ENCODE results near the gene TRAF3IP1. TPM values are rescaled to one million over a fixed set of nuclear protein-coding genes. Genes with fewer than 3 reads are reported as not detected.
A peak's percentile ranks its signal among the peaks of the same experiment; 100 is the strongest.

The TRAF3IP1 gene
- polyA plus RNA-seq, 3 donors: 1.2 to 1.5 (median 1.5) TPM

DNA sequence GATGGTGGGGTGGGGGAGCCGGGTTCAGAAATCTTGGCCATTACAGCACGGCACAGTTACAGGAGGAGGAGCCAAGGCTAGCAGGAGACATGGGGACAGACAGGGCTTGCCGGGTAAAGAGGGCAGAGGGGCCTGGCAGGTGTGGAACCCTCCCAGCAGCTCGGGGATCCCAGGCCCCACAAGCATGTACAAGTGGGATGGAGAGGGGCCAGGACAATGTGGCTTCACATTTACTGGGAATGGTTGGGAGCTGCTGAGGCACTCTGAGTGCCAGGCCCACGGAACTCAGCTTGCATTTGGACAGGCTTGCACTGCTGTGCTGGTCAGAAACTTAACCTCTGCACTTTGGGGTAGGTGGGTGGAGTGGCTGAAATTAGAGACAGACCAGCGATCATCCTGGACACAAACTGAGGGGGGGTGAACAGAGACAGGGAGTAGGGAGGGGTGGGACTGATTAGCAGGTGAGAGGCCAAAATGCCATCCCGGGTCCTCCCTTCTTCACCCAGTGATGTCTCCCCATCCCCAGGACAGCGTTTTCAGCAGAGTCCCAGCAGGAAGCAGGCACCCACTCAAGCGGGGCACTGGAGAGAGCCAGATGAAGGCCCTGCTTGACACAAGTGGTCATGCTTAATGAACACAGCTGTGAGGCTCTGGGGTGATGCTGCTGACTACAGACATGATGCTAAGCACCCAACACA, 41.5 kb upstream of the TRAF3IP1 start:
- H3K9me3 ChIP-seq (replicated peaks in 1 of 2; ENCODE audit: control insufficient read depth in 1 of 2, insufficient read depth in 1 of 2, low read length in 2 of 2): no peaks in the 10 kb centered on the region
- H3K79me2 ChIP-seq (ENCODE audit: insufficient read depth, low read length): peaks cover 45% of the 10 kb centered on the region
- no peak for DNase-seq
- H3K4me3 Mint-ChIP-seq: no peak overlapping the region
- no peaks in the 10 kb centered on the region for H3K27me3 Mint-ChIP-seq (ENCODE audit: low read depth in 3 of 3)
- peak overlapping the region in 1 of 7 donors; percentile 76 for H3K27ac Mint-ChIP-seq
- no peaks in the 10 kb centered on the region for H3K27me3 ChIP-seq (ENCODE audit: control insufficient read depth in 2 of 2, insufficient read depth in 2 of 2, low read length in 2 of 2)
- peaks cover 15% of the 10 kb centered on the region for H3K4me1 Mint-ChIP-seq
- H3K27ac ChIP-seq (ENCODE audit: low read depth in 1 of 2, low read length in 2 of 2): no peak overlapping the region
- WGBS (ENCODE audit: insufficient coverage): 96% methylated on average over 6 of the region's 9 CpGs
- peaks cover 4 to 5% of the 10 kb centered on the region in 2 donors for H3K4me1 ChIP-seq (ENCODE audit: control insufficient read depth in 1 of 2, insufficient read depth in 2 of 2, low read length in 2 of 2)
- H3K36me3 ChIP-seq (replicated peaks in 1 of 2; ENCODE audit: control insufficient read depth in 1 of 2, insufficient read depth in 2 of 2, low read length in 2 of 2): peaks cover 34 to 40% of the 10 kb centered on the region in 2 donors
- peaks cover 61% of the 10 kb centered on the region for H4K20me1 ChIP-seq (ENCODE audit: insufficient read depth, low read length)
- H3K4me3 ChIP-seq (replicated peaks in 1 of 3; ENCODE audit: low read depth in 2 of 3, low read length in 3 of 3): no peak overlapping the region
- H3K9me3 Mint-ChIP-seq: peaks cover 0 to 3% (median 0%) of the 10 kb centered on the region in 7 donors
- TF ChIP-seq CTCF (IDR thresholded peaks at IDR 0.05): no peak
- intact Hi-C loops (cut with micrococcal nuclease): no loop called here
- no peak overlapping the region for H3K4me2 ChIP-seq (replicated peaks; ENCODE audit: extremely low read depth, low read length, poor library complexity, severe bottlenecking)
- H3K36me3 Mint-ChIP-seq: peaks cover 43 to 54% of the 10 kb centered on the region in 2 donors
- no peak overlapping the region for H2AFZ ChIP-seq (ENCODE audit: insufficient read depth, low read depth, low read length, poor library complexity, severe bottlenecking)
- no peak overlapping the region for H3K9ac ChIP-seq (ENCODE audit: insufficient read depth, low read length, poor library complexity, severe bottlenecking)

DNA sequence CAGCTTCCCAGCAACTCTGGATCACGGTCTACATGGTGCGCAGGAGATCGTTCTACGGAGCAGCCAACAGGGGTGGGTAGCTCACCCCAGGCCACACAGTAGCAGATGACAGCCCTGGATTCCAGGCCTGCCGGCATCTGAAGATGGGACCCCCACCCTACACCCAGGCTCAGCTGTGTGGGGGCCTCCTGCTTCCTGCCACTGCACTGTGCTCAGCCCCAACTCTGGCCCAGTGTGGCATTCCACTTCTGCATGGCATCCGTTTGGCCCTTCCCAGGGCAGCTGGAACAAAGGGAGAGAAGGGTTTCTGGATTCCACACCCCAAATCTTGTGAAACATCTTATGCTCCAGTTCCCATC, 41.0 kb upstream of the TRAF3IP1 start:
- H3K4me1 Mint-ChIP-seq: peaks cover 10% of the 10 kb centered on the region
- H3K9me3 ChIP-seq (replicated peaks in 1 of 2; ENCODE audit: control insufficient read depth in 1 of 2, insufficient read depth in 1 of 2, low read length in 2 of 2): no peaks in the 10 kb centered on the region
- no peak for DNase-seq
- no peak overlapping the region for H3K4me2 ChIP-seq (replicated peaks; ENCODE audit: extremely low read depth, low read length, poor library complexity, severe bottlenecking)
- no peak for TF ChIP-seq CTCF (IDR thresholded peaks at IDR 0.05)
- H3K27me3 ChIP-seq (ENCODE audit: control insufficient read depth in 2 of 2, insufficient read depth in 2 of 2, low read length in 2 of 2): no peaks in the 10 kb centered on the region
- H3K27me3 Mint-ChIP-seq (ENCODE audit: low read depth in 3 of 3): no peaks in the 10 kb centered on the region
- peaks cover 0 to 3% (median 0%) of the 10 kb centered on the region in 7 donors for H3K9me3 Mint-ChIP-seq
- intact Hi-C loops (cut with micrococcal nuclease): no loop called here
- WGBS (ENCODE audit: insufficient coverage): 87% methylated on average over 4 of the region's 6 CpGs
- H2AFZ ChIP-seq (ENCODE audit: insufficient read depth, low read depth, low read length, poor library complexity, severe bottlenecking): no peak overlapping the region
- no peak overlapping the region for H3K4me3 ChIP-seq (replicated peaks in 1 of 3; ENCODE audit: low read depth in 2 of 3, low read length in 3 of 3)
- peaks cover 32 to 35% of the 10 kb centered on the region in 2 donors for H3K36me3 ChIP-seq (replicated peaks in 1 of 2; ENCODE audit: control insufficient read depth in 1 of 2, insufficient read depth in 2 of 2, low read length in 2 of 2)
- no peak overlapping the region for H3K9ac ChIP-seq (ENCODE audit: insufficient read depth, low read length, poor library complexity, severe bottlenecking)
- peaks cover 66% of the 10 kb centered on the region for H4K20me1 ChIP-seq (ENCODE audit: insufficient read depth, low read length)
- no peak overlapping the region for H3K27ac Mint-ChIP-seq
- H3K36me3 Mint-ChIP-seq: peaks cover 39 to 51% of the 10 kb centered on the region in 2 donors
- no peaks in the 10 kb centered on the region for H3K4me1 ChIP-seq (ENCODE audit: control insufficient read depth in 1 of 2, insufficient read depth in 2 of 2, low read length in 2 of 2)
- peaks cover 49% of the 10 kb centered on the region for H3K79me2 ChIP-seq (ENCODE audit: insufficient read depth, low read length)
- H3K27ac ChIP-seq (ENCODE audit: low read depth in 1 of 2, low read length in 2 of 2): no peak overlapping the region
- no peak overlapping the region for H3K4me3 Mint-ChIP-seq

Data from CD14-positive monocyte (primary cell).